GM12878 (cell line): ENCODE results near the gene CCDC85B. TPM values are rescaled to one million over a fixed set of nuclear protein-coding genes. Genes with fewer than 3 reads are reported as not detected.

Source experiments
- ATAC-seq: fragments of 200-7000 bp; cut with Tn5 transposase; 3 replicates; pipeline ENCODE4 v1.9.1; 2020; ENCODE audit warnings: mild to moderate bottlenecking, moderate library complexity
- BruUV-seq: library from RNA; stranded (reverse); fragments of 400-500 nt; replicated peaks from 2 replicates; lab custom pipeline; 2021; lab: Mats Ljungman, UMichigan
- CTCF ChIA-PET: fragments of 300-600 bp; sonication (Branson Sonifier 250); formaldehyde crosslinking; extraction: SDS; loops from one replicate; lab custom pipeline; 2021; ENCODE audit warnings: inconsistent platforms; lab: Yijun Ruan, JAX
- POLR2A ChIA-PET: fragments of 350-600 bp; formaldehyde crosslinking; extraction: SDS; loops from one replicate; lab custom pipeline; 2021; ENCODE audit warnings: inconsistent platforms; lab: Charles Lee
- RAD21 ChIA-PET: fragments of 300-600 bp; sonication (Branson Sonifier 250); formaldehyde crosslinking; loops from one replicate; lab custom pipeline; 2023; ENCODE audit warnings: antibody characterized with exemption; ENCODE audit not compliant: unreplicated experiment; lab: Charles Lee
- SMC1A ChIA-PET: fragments of 300-600 bp; sonication (Branson Sonifier 250); formaldehyde crosslinking; loops from one replicate; lab custom pipeline; 2023; ENCODE audit not compliant: unreplicated experiment, uncharacterized antibody; lab: Charles Lee
- DNase-seq: peaks from one replicate; pipeline ENCODE4 v3.0.0-alpha.2; 2011; ENCODE audit warnings: low read depth, low spot score
- FAIRE-seq: peaks from 3 replicates; lab custom pipeline; 2011; peaks lifted over from hg19 to GRCh38; lab: Jason Lieb, UNC
- H2AFZ ChIP-seq: 2 replicates; pipeline ENCODE4 v1.6.0; 2011; ENCODE audit warnings: low read depth, low read length, control low read depth; ENCODE audit not compliant: control insufficient read depth
- H3K27ac ChIP-seq: 2 replicates; pipeline ENCODE4 v1.5.1; 2011; ENCODE audit warnings: control low read depth; ENCODE audit not compliant: control insufficient read depth, insufficient read depth
- H3K27me3 ChIP-seq, 2 experiments: replicated peaks in 1 of 2; 2 replicates each; pipeline versions ENCODE4 v1.6.0 to v1.6.1; 2011; ENCODE audit warnings: low read length in 1 of 2; ENCODE audit not compliant: control insufficient read depth in 2 of 2, insufficient read depth in 2 of 2
- H3K36me3 ChIP-seq, 2 experiments: 2 replicates each; pipeline ENCODE4 v1.5.1; 2011; ENCODE audit warnings: low read length in 1 of 2; ENCODE audit not compliant: control insufficient read depth in 2 of 2, insufficient read depth in 2 of 2
- H3K4me1 ChIP-seq: 2 replicates; pipeline ENCODE4 v1.6.1; 2011; ENCODE audit warnings: mild to moderate bottlenecking, low read length, moderate library complexity, mixed read lengths; ENCODE audit not compliant: control insufficient read depth, insufficient read depth
- H3K4me2 ChIP-seq: 2 replicates; pipeline ENCODE4 v1.6.0; 2011; ENCODE audit warnings: control low read depth; ENCODE audit not compliant: control insufficient read depth, insufficient read depth
- H3K4me3 ChIP-seq: fragments of 200-600 bp; sonication (generic); 2 replicates; pipeline ENCODE4 v1.5.1; 2016
- H3K79me2 ChIP-seq: 2 replicates; pipeline ENCODE4 v1.6.0; 2011; ENCODE audit warnings: low read length; ENCODE audit not compliant: control insufficient read depth, insufficient read depth
- H3K9ac ChIP-seq: 2 replicates; pipeline ENCODE4 v1.8.0; 2011; ENCODE audit warnings: low read length, control low read depth, mixed read lengths; ENCODE audit not compliant: control insufficient read depth, insufficient read depth
- H3K9me3 ChIP-seq: replicated peaks from 3 replicates; pipeline ENCODE4 v1.5.1; 2011; ENCODE audit warnings: mild to moderate bottlenecking, low read length; ENCODE audit not compliant: control insufficient read depth, insufficient read depth
- H4K20me1 ChIP-seq: 2 replicates; pipeline ENCODE4 v1.6.0; 2011; ENCODE audit not compliant: control insufficient read depth, insufficient read depth
- POLR2A ChIP-seq: IDR thresholded peaks from 2 replicates; pipeline ENCODE4 v1.6.1; 2011; ENCODE audit warnings: low read depth, mild to moderate bottlenecking, low read length
- WGBS: methylation state at CpG from one replicate; pipeline ENCODE4 v1.1.6; 2016; ENCODE audit warnings: low lambda C conversion rate; ENCODE audit not compliant: insufficient replicate concordance, insufficient coverage; ENCODE audit errors: missing lambda C conversion rate; 5-methylcytosine and 5-hydroxymethylcytosine counted together
- in situ Hi-C: fragments of 300-500 bp; cut with MboI; formaldehyde crosslinking; loops from 9 replicates; pipeline ENCODE4 v1.14.3; 2018; ENCODE audit warnings: mixed read lengths
- intact Hi-C: fragments of 100-400 bp; cut with micrococcal nuclease; formaldehyde crosslinking; loops from one replicate; pipeline ENCODE4 v1.14.2; 2022; ENCODE audit not compliant: unreplicated experiment
- polyA plus RNA-seq, 11 experiments: library from polyadenylated mRNA; depleted of rRNA in 4 of 11; unstranded in 6 of 11; stranded (reverse) in 5 of 11; fragments of >200 nt; fragmentation: Nextera tagmentation in 4 of 11; fragmentation: Illumina TruSeq in 1 of 11; extraction: Ambion mirVana in 4 of 11; extraction: Trizol in 1 of 11; gene quantifications; 1 replicate in 1 of 11; 2 replicates in 10 of 11; pipeline versions ENCODE4 v1.2.1 to v1.2.3, GENCODE V29; 2011 to 2016; ENCODE audit warnings: inconsistent platforms in 2 of 11, missing spikeins in 2 of 11, low read depth in 1 of 11
- total RNA-seq, 4 experiments: library from RNA; depleted of rRNA in 3 of 4; stranded (reverse); fragments of >200 nt in 3 of 4; fragmentation: Illumina TruSeq in 1 of 4; extraction: Trizol in 1 of 4; gene quantifications; 2 replicates each; pipeline versions ENCODE4 v1.2.1 to v1.2.3, GENCODE V29; 2013 to 2021
- TF ChIP-seq, protein P1 (sequence below): fragments of 450-650 bp; formaldehyde crosslinking; IDR thresholded peaks from 2 replicates; pipeline ENCODE4 v1.4.0; 2022; ENCODE audit warnings: mild to moderate bottlenecking, moderate library complexity

The CCDC85B gene
- total and polyA plus RNA-seq, 10 of the 15 experiments (the other 5 are each of a cell fraction or from before 2014, with no cell fraction given): 0.32 to 114 (median 49.5) TPM

DNA sequence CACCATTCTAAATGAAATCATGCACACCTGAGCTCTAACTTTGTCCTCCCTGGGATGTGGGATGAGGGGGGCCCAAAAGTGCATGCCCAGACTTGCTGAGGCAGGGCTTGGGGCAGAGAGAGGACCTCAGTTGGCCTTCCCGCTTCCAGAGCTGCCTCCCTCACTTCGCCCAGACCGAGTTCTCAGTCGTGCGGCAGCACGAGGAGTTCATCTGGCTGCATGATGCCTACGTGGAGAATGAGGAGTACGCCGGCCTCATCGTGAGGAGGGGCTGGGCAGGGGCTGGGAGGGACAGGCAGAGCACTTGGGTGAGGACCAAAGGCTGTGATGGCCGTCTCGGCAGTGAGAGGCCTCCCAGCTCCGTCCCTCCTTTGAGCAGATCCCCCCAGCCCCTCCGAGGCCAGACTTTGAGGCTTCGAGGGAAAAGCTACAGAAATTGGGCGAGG, 40.7 kb upstream of the CCDC85B start:
- Histone ChIP-seq H4K20me1 (peaks cover 13% of the 10 kb centered on the region; the same call in 1 of the 2 replicates), H3K27ac (no peak overlapping the region), H3K9ac (no peak overlapping the region), H2AFZ (no peak overlapping the region), H3K36me3 (peaks cover 22 to 26% of the 10 kb centered on the region in 2 experiments; a peak in 3 of 4 replicates), H3K27me3 (no peaks in the 10 kb centered on the region), H3K79me2 (peaks cover 9% of the 10 kb centered on the region), H3K4me1 (no peaks in the 10 kb centered on the region)
- BruUV-seq: no TSS peak
- in situ Hi-C loops (loop anchor here (25.0 kb wide), 1 partner anchor 1612 kb away; the partner anchor contains the start of genes DNAJC4, FKBP2, NUDT22 and PPP1R14B), intact Hi-C loops (no loop called here)
- DNase-seq: no peak
- no peak for ATAC-seq
- RAD21 ChIA-PET: no interaction called here
- FAIRE-seq: no peak
- POLR2A ChIA-PET: interaction anchor here (0.7 kb wide), 1 partner anchor 12 kb away, joined by 3 read pairs; no protein-coding TSS in a partner anchor
- TF ChIP-seq, protein P1, sequence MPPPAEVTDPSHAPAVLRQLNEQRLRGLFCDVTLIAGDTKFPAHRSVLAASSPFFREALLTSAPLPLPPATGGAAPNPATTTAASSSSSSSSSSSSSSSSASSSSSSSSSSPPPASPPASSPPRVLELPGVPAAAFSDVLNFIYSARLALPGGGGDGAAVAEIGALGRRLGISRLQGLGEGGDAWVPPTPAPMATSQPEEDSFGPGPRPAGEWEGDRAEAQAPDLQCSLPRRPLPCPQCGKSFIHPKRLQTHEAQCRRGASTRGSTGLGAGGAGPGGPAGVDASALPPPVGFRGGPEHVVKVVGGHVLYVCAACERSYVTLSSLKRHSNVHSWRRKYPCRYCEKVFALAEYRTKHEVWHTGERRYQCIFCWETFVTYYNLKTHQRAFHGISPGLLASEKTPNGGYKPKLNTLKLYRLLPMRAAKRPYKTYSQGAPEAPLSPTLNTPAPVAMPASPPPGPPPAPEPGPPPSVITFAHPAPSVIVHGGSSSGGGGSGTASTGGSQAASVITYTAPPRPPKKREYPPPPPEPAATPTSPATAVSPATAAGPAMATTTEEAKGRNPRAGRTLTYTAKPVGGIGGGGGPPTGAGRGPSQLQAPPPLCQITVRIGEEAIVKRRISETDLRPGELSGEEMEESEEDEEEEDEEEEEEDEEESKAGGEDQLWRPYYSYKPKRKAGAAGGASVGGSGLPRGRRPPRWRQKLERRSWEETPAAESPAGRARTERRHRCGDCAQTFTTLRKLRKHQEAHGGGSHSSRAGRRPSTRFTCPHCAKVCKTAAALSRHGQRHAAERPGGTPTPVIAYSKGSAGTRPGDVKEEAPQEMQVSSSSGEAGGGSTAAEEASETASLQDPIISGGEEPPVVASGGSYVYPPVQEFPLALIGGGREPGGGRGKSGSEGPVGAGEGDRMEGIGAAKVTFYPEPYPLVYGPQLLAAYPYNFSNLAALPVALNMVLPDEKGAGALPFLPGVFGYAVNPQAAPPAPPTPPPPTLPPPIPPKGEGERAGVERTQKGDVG (CRISPR knock-in tag): no peak
- TF ChIP-seq POLR2A: peak; percentile 23; the same call in 1 of the 2 replicates
- TF ChIP-seq, all 136 proteins: peak for 1
- SMC1A ChIA-PET: interaction anchor here (1.2 kb wide), 1 partner anchor 17 kb away, joined by 3 read pairs; the partner anchor contains the start of gene SNX32
- Histone ChIP-seq H3K9me3 (peaks cover 2% of the 10 kb centered on the region; the same call in 2 of the 3 replicates), H3K4me3 (no peak overlapping the region), H3K4me2 (no peak overlapping the region)
- CTCF ChIA-PET: interaction anchor here (0.7 to 3.8 kb wide), 4 partner anchors 10 to 48 kb away, joined by 3 to 17 read pairs (median 4); no protein-coding TSS in a partner anchor
- 78% methylated on average over 16 of the region's 16 CpGs for WGBS
